Gastroesophageal sphincter (tissue), 3 donors: ENCODE results near the gene KRT1.

Experiments
- CTCF ChIP-seq, 4 experiments: fragments of 200-600 bp in 2 of 4; fragments of 450-650 bp in 2 of 4; sonication (generic) in 1 of 4; IDR thresholded peaks; one replicate each; pipeline ENCODE4 v1.5.1; 2017 to 2019; ENCODE audit warnings: antibody characterized with exemption in 4 of 4, mild to moderate bottlenecking in 2 of 4, moderate library complexity in 2 of 4
- EP300 ChIP-seq: sonication (generic); formaldehyde crosslinking; IDR thresholded peaks from one replicate; pipeline ENCODE4 v1.6.1; 2017; ENCODE audit warnings: antibody characterized with exemption, mild to moderate bottlenecking
- POLR2A ChIP-seq, 2 donors: fragments of 450-650 bp; IDR thresholded peaks; one replicate each; pipeline ENCODE4 v1.6.1; 2017; ENCODE audit warnings: antibody characterized with exemption in 2 of 2, mild to moderate bottlenecking in 2 of 2, moderate library complexity in 1 of 2
- POLR2AphosphoS5 ChIP-seq: sonication (generic); formaldehyde crosslinking; IDR thresholded peaks from one replicate; pipeline ENCODE4 v1.6.1; 2017; ENCODE audit warnings: antibody characterized with exemption

- TF ChIP-seq POLR2A (IDR thresholded peaks at IDR 0.05), result no peak
- no peak for TF ChIP-seq CTCF (IDR thresholded peaks at IDR 0.05)
- no peak for TF ChIP-seq EP300
- TF ChIP-seq POLR2AphosphoS5, result no peak
These were observed 12.3 kb downstream of the KRT1 start for GRCh38 chr12:52667931-52668330.
